Measurements from ENCODE around the gene ATRIP. TPM values are rescaled to one million over a fixed set of nuclear protein-coding genes. Genes with fewer than 3 reads are reported as not detected.
"Not testable (repeated sequence)": the region's sequence is repeated elsewhere in the genome, so short reads cannot be mapped to it uniquely, and the experiment has no call there.

The ATRIP gene
- total RNA-seq, 2 donors from 2014 or later = 7.6 to 9.3 TPM

GRCh38 chr3:48467110-48467454, 20.5 kb downstream of the ATRIP start:
- Mint-ChIP-seq H3K27ac (peak overlapping the region; percentile 97), H3K4me3 (peak overlapping the region; percentile 95), H3K4me1 (peaks cover 38% of the 10 kb centered on the region), H3K36me3 (ENCODE audit: low read depth) (peaks cover 3% of the 10 kb centered on the region), H3K27me3 (no peaks in the 10 kb centered on the region)
- no peaks in the 10 kb centered on the region for H3K9me3 ChIP-seq (ENCODE audit: control insufficient read depth, low read length, poor library complexity, severe bottlenecking)
- ATAC-seq = no peak
- no peak for DNase-seq

- Mint-ChIP-seq H3K36me3 (ENCODE audit: low read depth) (peaks cover 3% of the 10 kb centered on the region), H3K4me1 (peaks cover 38% of the 10 kb centered on the region), H3K27ac (peak overlapping the region; percentile 97), H3K4me3 (peak overlapping the region; percentile 95), H3K27me3 (no peaks in the 10 kb centered on the region)
- ATAC-seq (no peak), DNase-seq (no peak)
- no peaks in the 10 kb centered on the region for H3K9me3 ChIP-seq (ENCODE audit: control insufficient read depth, low read length, poor library complexity, severe bottlenecking)
Observed at GRCh38 chr3:48467473-48468267, 21.1 kb downstream of the ATRIP start.

- peaks cover 3% of the 10 kb centered on the region for H3K36me3 Mint-ChIP-seq (ENCODE audit: low read depth)
- peak overlapping the region; percentile 97 for H3K27ac Mint-ChIP-seq
- no peak for ATAC-seq
- H3K27me3 Mint-ChIP-seq = no peaks in the 10 kb centered on the region
- peak overlapping the region; percentile 95 for H3K4me3 Mint-ChIP-seq
- DNase-seq = no peak
- no peaks in the 10 kb centered on the region for H3K9me3 ChIP-seq (ENCODE audit: control insufficient read depth, low read length, poor library complexity, severe bottlenecking)
- H3K4me1 Mint-ChIP-seq = peaks cover 44% of the 10 kb centered on the region
Observed at GRCh38 chr3:48468329-48468731, 21.8 kb downstream of the ATRIP start.

DNA sequence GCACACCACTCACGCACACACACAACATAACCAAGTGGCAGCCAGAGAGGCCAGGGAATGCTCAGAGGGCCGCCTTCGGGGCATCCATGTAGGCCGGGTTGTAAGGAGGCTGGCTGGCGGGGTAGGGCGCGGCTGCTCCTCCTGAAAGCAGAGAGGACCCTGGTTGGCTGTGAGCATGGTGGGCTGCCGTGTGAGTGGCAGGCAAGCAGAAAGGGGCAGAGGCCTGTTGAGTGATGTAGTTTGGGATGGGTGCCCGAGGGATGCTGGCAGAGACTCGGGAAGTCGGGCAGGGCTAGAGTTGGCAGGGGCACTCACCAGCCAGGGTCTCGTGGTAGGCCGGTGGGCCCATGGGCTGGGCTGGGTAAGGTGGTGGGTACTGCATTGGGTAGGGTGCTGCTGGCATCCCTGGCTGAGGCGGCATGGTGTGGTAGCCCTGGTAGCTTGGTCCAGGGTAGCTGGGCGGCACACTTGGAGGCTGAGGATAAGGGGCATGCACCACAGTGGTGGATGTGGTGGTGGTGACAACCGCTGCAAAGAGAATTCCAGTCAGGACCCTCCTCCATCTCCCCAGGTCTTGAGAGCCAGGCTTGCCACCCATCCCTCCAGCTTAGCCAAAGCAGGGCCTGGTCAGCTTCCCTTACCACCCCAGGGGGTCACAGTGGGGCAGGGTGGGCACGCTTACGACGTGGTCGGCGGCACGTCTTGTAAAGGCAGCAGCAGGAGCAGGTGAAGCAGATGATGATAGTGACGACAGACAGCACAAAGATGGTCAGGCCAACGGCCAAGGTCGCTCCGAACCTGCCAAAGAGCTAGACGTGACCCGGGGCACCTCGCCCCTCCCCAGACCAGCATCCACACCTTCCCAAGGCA, 22.7 kb downstream of the ATRIP start:
- H3K36me3 Mint-ChIP-seq (ENCODE audit: low read depth) = peaks cover 3% of the 10 kb centered on the region
- no peak for ATAC-seq
- peak overlapping the region; percentile 76 for H3K4me3 Mint-ChIP-seq

DNA sequence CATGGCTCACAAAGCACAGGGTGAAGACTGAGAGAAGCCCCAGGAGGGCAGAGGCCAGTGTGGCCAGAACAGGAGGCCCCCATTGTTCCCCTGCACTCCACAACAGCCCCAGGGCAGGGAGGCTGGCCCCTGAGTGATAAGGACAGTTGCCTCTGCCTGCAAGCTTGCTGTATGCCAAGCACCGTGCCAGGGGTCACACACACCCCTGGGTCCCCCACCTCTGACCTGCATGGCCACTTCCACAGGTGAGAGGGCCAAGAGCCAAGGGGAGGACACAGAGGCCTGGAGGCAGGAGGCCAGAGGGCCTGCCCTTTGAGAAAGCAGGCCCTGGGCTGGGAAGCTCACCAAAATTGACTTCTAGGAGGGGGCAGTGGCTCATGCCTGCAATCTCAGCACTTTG, 23.7 kb downstream of the ATRIP start:
- DNase-seq = no peak
- Mint-ChIP-seq H3K27ac (peak overlapping the region; percentile 97), H3K4me3 (peak overlapping the region; percentile 76), H3K27me3 (no peaks in the 10 kb centered on the region), H3K36me3 (ENCODE audit: low read depth) (peaks cover 5% of the 10 kb centered on the region), H3K4me1 (peaks cover 55% of the 10 kb centered on the region)
- no peaks in the 10 kb centered on the region for H3K9me3 ChIP-seq (ENCODE audit: control insufficient read depth, low read length, poor library complexity, severe bottlenecking)
- no peak for ATAC-seq

More for the DNA sequence above, 22.7 kb downstream of the ATRIP start:
- H3K27ac Mint-ChIP-seq = peak overlapping the region; percentile 97
- H3K4me1 Mint-ChIP-seq = peaks cover 47% of the 10 kb centered on the region
- no peak for DNase-seq
- H3K27me3 Mint-ChIP-seq = no peaks in the 10 kb centered on the region
- H3K9me3 ChIP-seq (ENCODE audit: control insufficient read depth, low read length, poor library complexity, severe bottlenecking) = no peaks in the 10 kb centered on the region

DNA sequence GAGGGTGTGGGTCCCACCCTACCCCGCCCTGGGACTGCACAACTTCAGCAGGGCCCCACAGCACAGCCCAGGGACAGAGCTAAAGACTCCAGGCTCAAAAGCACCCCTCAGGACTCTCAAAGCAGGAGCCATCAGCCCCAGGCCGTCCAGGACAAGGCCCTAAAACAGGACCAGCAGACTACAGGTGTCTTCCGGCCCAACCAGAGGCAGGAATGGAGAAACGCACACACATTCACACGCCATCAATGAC, 26.1 kb downstream of the ATRIP start:
- peaks cover 5% of the 10 kb centered on the region for H3K36me3 Mint-ChIP-seq (ENCODE audit: low read depth)
- ATAC-seq (no peak), DNase-seq (no peak)
- no peaks in the 10 kb centered on the region for H3K9me3 ChIP-seq (ENCODE audit: control insufficient read depth, low read length, poor library complexity, severe bottlenecking)
- H3K4me1 Mint-ChIP-seq = peaks cover 41% of the 10 kb centered on the region
- no peaks in the 10 kb centered on the region for H3K27me3 Mint-ChIP-seq
- peak overlapping the region; percentile 97 for H3K27ac Mint-ChIP-seq
- H3K4me3 Mint-ChIP-seq = peak overlapping the region; percentile 95

- Mint-ChIP-seq H3K27me3 (no peaks in the 10 kb centered on the region), H3K4me3 (peak overlapping the region; percentile 95), H3K27ac (peak overlapping the region; percentile 97), H3K36me3 (ENCODE audit: low read depth) (peaks cover 5% of the 10 kb centered on the region), H3K4me1 (peaks cover 40% of the 10 kb centered on the region)
- DNase-seq (peak; percentile 83 to 89 (median 87)), ATAC-seq (peak; percentile 92)
- no peaks in the 10 kb centered on the region for H3K9me3 ChIP-seq (ENCODE audit: control insufficient read depth, low read length, poor library complexity, severe bottlenecking)
Observed at GRCh38 chr3:48472923-48473616, 26.5 kb downstream of the ATRIP start.

- no peaks in the 10 kb centered on the region for H3K9me3 ChIP-seq (ENCODE audit: control insufficient read depth, low read length, poor library complexity, severe bottlenecking)
- Mint-ChIP-seq H3K4me3 (peak overlapping the region; percentile 95), H3K27ac (peak overlapping the region; percentile 97), H3K27me3 (no peaks in the 10 kb centered on the region), H3K4me1 (peaks cover 42% of the 10 kb centered on the region), H3K36me3 (ENCODE audit: low read depth) (peaks cover 7% of the 10 kb centered on the region)
- DNase-seq = no peak
- no peak for ATAC-seq
Observed at GRCh38 chr3:48473617-48473952, 27.0 kb downstream of the ATRIP start.

- Mint-ChIP-seq H3K4me1 (peaks cover 42% of the 10 kb centered on the region), H3K27ac (peak overlapping the region; percentile 97)
- not testable (repeated sequence) for ATAC-seq; DNase-seq; H3K27me3 Mint-ChIP-seq; H3K4me3 Mint-ChIP-seq; H3K9me3 ChIP-seq (ENCODE audit: control insufficient read depth, low read length, poor library complexity, severe bottlenecking); H3K36me3 Mint-ChIP-seq (ENCODE audit: low read depth)
Observed at GRCh38 chr3:48474031-48474430, 27.5 kb downstream of the ATRIP start.

DNA sequence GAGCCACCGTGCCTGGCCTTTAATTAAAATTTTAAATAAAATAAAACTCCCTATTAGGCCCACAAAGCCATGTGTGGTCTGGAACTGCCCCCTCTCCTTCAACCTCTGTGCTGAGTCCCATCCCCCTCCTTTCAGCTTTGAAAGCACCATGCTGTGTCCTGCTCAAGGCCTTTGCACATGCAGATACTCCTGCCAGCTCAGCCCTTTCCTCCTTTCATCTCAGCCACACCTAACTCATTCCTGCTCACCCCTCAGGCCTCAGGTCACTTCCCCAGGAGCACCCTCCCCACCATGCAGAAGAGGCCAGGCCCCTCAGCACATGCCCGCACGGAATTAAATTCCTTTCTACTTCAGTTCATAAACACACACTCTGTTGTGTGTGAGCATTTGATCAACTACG, 28.1 kb downstream of the ATRIP start:
- Mint-ChIP-seq H3K27ac (peak overlapping the region; percentile 80), H3K27me3 (no peaks in the 10 kb centered on the region), H3K4me3 (no peak overlapping the region), H3K4me1 (peaks cover 42% of the 10 kb centered on the region), H3K36me3 (ENCODE audit: low read depth) (peaks cover 9% of the 10 kb centered on the region)
- no peak for ATAC-seq
- DNase-seq = no peak
- no peaks in the 10 kb centered on the region for H3K9me3 ChIP-seq (ENCODE audit: control insufficient read depth, low read length, poor library complexity, severe bottlenecking)

DNA sequence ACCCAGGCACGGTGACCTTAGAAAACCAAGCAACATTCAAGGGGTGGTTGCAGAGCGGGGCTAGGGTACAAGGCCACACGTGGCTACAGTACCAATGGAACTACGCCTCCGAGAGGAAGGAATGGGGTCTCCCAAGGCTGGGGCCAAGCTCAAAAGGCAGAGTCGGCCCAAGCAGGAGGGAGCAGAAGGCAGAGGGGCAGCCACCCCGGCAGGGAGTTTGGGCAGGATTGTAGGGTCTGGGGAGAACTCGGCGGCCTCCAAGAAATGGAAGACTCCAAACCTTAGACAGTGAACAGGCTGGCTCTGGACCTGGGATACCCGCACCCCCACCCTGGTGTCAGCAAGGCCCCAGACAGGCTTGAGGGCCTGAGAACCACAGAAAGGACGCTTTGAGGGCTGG, 28.7 kb downstream of the ATRIP start:
- Mint-ChIP-seq H3K27ac (peak overlapping the region; percentile 80), H3K4me3 (no peak overlapping the region), H3K36me3 (ENCODE audit: low read depth) (peaks cover 5% of the 10 kb centered on the region), H3K27me3 (no peaks in the 10 kb centered on the region), H3K4me1 (peaks cover 38% of the 10 kb centered on the region)
- ATAC-seq = no peak
- no peak for DNase-seq
- H3K9me3 ChIP-seq (ENCODE audit: control insufficient read depth, low read length, poor library complexity, severe bottlenecking) = no peaks in the 10 kb centered on the region

GRCh38 chr3:48476426-48477053, 30.0 kb downstream of the ATRIP start:
- peak overlapping the region; percentile 97 for H3K27ac Mint-ChIP-seq
- DNase-seq = no peak

DNA sequence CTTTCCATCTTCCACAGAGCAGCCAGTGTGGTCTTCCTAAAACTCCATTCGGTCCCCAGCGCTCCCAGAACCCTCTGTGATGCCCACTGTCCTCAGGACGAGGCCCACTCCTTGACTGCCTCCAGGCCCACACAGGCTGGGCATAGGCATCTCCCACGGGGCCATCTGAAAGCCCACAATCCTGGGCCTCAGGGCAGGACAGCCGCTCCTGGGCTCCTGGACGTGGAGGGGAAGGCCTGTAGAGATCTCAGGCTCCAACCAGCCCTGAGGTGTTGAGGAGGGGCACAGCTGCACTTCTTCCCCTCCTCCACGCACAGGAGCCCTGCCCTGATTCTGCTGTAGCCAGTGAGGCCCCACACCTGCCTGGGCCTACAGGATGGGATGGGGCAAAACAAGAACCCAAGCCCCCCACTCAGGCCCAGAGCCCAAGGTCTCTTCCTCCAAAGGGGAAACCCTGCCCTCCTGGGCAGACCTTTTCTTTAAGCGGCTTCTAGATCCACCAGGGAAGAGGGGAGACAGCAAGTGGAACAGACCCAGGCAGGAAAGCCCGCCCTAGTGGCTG, 31.5 kb downstream of the ATRIP start:
- Mint-ChIP-seq H3K27me3 (no peaks in the 10 kb centered on the region), H3K4me3 (peak overlapping the region; percentile 95), H3K4me1 (peaks cover 39% of the 10 kb centered on the region), H3K36me3 (ENCODE audit: low read depth) (peaks cover 5% of the 10 kb centered on the region), H3K27ac (peak overlapping the region; percentile 97)
- ATAC-seq (no peak), DNase-seq (no peak)
- H3K9me3 ChIP-seq (ENCODE audit: control insufficient read depth, low read length, poor library complexity, severe bottlenecking) = no peaks in the 10 kb centered on the region

More at GRCh38 chr3:48476426-48477053, 30.0 kb downstream of the ATRIP start:
- no peaks in the 10 kb centered on the region for H3K27me3 Mint-ChIP-seq
- H3K9me3 ChIP-seq (ENCODE audit: control insufficient read depth, low read length, poor library complexity, severe bottlenecking) = no peaks in the 10 kb centered on the region
- H3K4me1 Mint-ChIP-seq = peaks cover 40% of the 10 kb centered on the region
- ATAC-seq = no peak
- H3K36me3 Mint-ChIP-seq (ENCODE audit: low read depth) = peaks cover 5% of the 10 kb centered on the region
- H3K4me3 Mint-ChIP-seq = no peak overlapping the region
